Measurements from ENCODE around the gene NKX1-2.
A peak's percentile ranks its signal among the peaks of the same experiment; 100 is the strongest.

Gene NKX1-2

DNA sequence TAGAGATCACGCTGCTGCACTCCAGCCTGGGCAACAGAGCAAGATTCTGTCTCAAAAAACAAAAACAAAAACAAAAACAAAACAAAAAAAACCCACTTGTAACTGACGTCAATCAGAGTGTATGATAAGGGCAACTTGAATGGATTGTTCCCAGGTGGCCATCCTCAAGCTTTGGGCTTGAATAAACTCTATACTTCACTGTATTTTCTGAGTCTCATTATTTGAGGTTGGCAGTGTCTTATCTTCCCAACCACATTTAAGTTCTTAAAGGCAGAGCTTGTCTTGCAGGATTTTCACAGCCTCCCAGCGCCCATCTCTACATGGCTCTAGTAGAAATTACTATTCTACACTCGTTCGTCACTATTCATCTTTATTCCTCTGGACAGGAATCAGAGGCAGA lies 26.0 kb downstream of the NKX1-2 start:
- H3K4me3 ChIP-seq (ENCODE audit: low read length) = no peak overlapping the region
- TF ChIP-seq, protein P1, sequence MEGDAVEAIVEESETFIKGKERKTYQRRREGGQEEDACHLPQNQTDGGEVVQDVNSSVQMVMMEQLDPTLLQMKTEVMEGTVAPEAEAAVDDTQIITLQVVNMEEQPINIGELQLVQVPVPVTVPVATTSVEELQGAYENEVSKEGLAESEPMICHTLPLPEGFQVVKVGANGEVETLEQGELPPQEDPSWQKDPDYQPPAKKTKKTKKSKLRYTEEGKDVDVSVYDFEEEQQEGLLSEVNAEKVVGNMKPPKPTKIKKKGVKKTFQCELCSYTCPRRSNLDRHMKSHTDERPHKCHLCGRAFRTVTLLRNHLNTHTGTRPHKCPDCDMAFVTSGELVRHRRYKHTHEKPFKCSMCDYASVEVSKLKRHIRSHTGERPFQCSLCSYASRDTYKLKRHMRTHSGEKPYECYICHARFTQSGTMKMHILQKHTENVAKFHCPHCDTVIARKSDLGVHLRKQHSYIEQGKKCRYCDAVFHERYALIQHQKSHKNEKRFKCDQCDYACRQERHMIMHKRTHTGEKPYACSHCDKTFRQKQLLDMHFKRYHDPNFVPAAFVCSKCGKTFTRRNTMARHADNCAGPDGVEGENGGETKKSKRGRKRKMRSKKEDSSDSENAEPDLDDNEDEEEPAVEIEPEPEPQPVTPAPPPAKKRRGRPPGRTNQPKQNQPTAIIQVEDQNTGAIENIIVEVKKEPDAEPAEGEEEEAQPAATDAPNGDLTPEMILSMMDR (conservative IDR thresholded peaks at IDR 0.05; ENCODE audit: low read length) = no peak
- DNase-seq (ENCODE audit: low read depth) = no peak

DNA sequence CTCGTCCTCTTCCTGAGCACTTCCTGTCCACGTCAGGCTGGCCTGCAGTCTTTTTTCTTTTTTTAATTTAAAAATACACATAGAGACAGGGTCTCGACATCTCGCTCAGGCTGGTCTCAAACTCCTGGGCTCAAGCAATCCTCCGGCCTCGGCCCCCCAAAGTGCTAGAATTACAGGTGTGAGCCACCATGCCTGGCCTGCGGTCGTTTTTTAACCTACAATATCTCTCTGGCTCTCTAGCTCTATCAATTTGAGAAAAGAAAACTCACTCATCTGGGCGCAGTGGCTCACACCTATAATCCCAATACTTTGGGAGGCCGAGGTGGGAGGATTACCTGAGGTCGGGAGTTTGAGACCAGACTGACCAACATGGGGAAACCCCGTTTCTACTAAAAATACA lies 27.1 kb downstream of the NKX1-2 start:
- TF ChIP-seq, protein P1 (conservative IDR thresholded peaks at IDR 0.05; ENCODE audit: low read length) = no peak
- no peak overlapping the region for H3K4me3 ChIP-seq (ENCODE audit: low read length)
- no peak for DNase-seq (ENCODE audit: low read depth)

DNA sequence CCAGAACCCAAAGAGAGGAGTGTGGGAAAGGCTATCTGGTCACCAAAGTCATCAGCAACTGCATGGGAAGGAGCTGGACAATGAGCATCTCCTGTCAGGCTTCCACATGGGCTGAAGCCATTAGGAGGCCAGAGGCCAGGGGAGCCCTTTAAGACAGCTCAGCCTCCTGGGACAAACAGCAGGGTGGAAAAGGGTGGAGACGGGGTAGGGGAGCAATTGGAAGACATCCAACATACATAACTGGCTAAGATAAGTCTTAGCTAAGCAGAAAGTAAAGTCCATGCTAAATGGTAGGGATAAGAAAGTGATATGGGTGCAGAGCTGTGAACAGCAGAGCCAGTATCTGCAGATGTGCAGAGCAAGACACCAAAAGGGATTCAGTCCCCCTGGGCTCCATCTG lies 29.6 kb downstream of the NKX1-2 start:
- H3K4me3 ChIP-seq (ENCODE audit: low read length) = no peak overlapping the region
- no peak for DNase-seq (ENCODE audit: low read depth)
- TF ChIP-seq, protein P1 (conservative IDR thresholded peaks at IDR 0.05; ENCODE audit: low read length) = no peak

DNA sequence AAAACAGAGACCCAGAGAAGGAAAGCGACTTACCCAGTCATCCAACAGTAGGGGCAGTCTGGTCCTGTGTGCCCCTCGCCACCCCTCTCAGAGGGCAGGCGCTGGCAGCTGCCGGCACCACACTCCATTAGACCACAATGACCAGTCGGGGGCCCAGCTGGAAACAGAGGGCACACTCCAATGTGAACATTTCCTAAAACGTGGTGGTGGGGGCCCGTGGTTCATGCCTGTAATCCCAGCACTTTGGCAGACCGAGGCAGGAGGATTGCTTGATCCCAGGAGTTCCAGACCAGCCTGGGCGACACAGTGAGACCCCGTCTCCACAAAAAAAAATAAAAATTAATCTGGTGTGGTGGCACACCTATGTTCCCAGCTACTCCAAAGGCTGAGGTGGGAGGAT lies 30.2 kb downstream of the NKX1-2 start:
- no peak for DNase-seq (ENCODE audit: low read depth)
- no peak overlapping the region for H3K4me3 ChIP-seq (ENCODE audit: low read length)
- TF ChIP-seq, protein P1 (conservative IDR thresholded peaks at IDR 0.05; ENCODE audit: low read length) = no peak

DNA sequence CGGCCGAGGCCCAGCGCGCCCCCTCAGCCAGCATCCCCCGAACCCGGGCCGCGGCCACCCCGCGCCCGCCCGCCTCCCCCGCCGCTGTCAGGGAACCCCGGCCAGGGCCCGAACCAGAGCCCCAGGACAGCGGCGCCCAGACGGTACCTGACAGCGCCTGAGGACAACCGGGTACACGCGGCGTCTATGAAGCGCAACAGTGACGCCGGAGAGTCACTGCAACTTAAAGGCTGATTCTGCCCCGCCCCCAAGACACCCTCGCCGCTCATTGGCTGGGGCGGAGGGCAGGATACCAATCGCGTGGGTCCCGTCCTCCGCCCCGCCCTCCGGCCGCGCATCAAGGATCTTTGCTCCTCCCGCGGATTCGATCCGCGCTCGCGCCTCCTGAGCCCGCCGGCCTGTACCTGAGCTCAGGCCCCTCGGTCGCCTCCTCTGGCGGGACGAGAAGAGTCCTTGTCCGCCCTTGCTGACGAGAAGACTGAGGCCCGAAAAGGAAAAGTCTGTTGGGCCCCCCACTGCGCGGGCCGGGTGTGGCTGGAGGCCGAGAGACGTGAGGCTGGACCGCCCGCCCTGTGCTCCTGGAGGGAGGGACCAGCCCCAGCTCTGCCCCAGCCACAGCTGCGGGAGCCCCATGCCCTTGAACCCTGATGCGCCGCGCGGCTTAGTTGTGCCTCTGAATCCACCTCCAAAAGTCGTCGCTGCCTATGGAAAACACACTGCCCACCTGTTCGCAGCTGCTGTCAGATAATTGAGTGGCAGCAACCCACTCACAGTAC lies 30.9 kb downstream of the NKX1-2 start, which contains the start of gene OAT:
OAT (minus strand) TSS at position 198 of the 776 bp plus-strand sequence. CDS start 6,752 bp downstream, outside the sequence.
- TF ChIP-seq, protein P1 (conservative IDR thresholded peaks at IDR 0.05; ENCODE audit: low read length) = 0 out of 2 replicates have a peak, but pooled peaks have one; percentile 2
- H3K4me3 ChIP-seq (ENCODE audit: low read length) = peak within 1 kb of the TSS; percentile 76
- peak; percentile 92 for DNase-seq (ENCODE audit: low read depth)

DNA sequence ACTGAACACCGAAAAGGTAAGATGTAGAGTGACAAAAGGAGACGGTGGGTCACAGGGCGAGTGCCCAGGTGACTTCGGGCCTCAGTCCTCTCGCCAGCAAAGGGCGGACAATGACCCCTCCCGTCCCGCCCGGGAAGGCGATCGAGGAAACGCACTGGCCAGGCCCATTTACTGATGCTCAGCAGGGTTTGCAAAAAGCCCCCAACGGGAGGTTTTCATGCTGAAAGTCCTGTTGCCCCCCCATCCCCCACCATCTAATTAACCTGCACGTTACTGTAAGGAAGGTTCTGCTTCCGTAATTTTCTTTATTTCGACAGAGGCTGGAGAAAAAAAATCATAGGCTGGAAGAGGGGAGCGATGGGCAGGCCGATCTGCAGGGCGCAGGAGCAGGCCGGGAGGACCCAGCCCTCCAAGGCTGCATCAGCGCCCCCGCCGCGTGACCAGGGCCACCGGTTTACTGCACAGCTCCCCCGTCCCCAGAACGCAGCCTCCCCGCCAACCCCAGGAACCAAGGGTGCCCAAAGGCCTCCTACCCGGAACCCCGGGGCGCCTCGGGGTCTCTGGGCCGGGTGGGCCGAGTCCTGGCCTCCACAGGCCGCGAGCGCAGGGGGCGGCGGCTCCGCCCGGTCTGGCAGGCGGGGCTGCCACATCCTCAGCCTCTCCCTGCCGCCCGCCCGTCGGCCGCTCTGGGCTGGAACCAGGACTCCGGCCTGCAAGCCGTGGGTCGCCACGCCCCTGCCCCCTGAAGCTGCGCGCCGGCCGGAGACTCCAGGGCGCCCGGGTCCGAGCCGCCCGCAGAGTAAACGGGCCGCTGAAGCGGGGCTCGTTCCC lies 31.7 kb downstream of the NKX1-2 start:
- DNase-seq (ENCODE audit: low read depth) = peak; percentile 65

More for the DNA sequence above, 31.7 kb downstream of the NKX1-2 start:
- TF ChIP-seq, protein P1 (conservative IDR thresholded peaks at IDR 0.05; ENCODE audit: low read length) = no peak
- H3K4me3 ChIP-seq (ENCODE audit: low read length) = peak overlapping the region; percentile 76

All from AG10803 (cell line).